Measurements from ENCODE around the gene HDC. TPM values are rescaled to one million over a fixed set of nuclear protein-coding genes. Genes with fewer than 3 reads are reported as not detected.

The HDC gene, protein sequence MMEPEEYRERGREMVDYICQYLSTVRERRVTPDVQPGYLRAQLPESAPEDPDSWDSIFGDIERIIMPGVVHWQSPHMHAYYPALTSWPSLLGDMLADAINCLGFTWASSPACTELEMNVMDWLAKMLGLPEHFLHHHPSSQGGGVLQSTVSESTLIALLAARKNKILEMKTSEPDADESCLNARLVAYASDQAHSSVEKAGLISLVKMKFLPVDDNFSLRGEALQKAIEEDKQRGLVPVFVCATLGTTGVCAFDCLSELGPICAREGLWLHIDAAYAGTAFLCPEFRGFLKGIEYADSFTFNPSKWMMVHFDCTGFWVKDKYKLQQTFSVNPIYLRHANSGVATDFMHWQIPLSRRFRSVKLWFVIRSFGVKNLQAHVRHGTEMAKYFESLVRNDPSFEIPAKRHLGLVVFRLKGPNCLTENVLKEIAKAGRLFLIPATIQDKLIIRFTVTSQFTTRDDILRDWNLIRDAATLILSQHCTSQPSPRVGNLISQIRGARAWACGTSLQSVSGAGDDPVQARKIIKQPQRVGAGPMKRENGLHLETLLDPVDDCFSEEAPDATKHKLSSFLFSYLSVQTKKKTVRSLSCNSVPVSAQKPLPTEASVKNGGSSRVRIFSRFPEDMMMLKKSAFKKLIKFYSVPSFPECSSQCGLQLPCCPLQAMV
- 0.40 TPM for total RNA-seq
- long read RNA-seq: 0 reads

GRCh38 chr15:50265620-50266019 is at the start of gene HDC:
Gene HDC, minus strand, starts transcription at chr15:50265726. Its CDS starts 103 bp downstream, at chr15:50265623.
- no peak for ATAC-seq
- DNase-seq: no peak
- intact Hi-C loops (cut with micrococcal nuclease): no loop called here

DNA sequence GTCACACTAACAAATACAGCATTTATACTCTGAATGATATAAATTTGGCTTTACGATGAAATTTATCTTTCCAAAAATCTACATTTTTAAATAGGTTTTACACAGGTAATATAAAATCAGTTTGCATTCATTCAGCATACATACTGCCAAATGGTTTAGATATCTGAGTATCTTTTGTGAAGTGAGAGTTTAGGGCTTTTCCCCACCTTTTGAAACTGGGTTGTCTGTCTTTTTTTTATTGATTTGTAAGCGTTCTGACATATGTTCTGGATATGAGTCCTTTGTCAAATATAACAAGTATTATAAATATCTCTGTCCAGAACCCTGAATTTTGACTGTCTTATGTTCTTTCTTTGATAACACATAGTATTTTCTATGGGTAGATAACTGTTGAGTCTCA is 47.1 kb upstream of the HDC start:
- ATAC-seq: no peak
- intact Hi-C loops (cut with micrococcal nuclease): no loop called here
- no peak for DNase-seq

GRCh38 chr15:50307799-50308198 is 42.3 kb upstream of the HDC start:
- intact Hi-C loops (cut with micrococcal nuclease): no loop called here
- no peak for DNase-seq
- no peak for ATAC-seq

GRCh38 chr15:50304836-50305235 is 39.3 kb upstream of the HDC start:
- no peak for ATAC-seq
- no peak for DNase-seq
- intact Hi-C loops (cut with micrococcal nuclease): no loop called here

- no peak for ATAC-seq
- DNase-seq: no peak
- intact Hi-C loops (cut with micrococcal nuclease): no loop called here
Observed at GRCh38 chr15:50302581-50302980, 37.1 kb upstream of the HDC start.

GRCh38 chr15:50298340-50298739 is 32.8 kb upstream of the HDC start:
- intact Hi-C loops (cut with micrococcal nuclease): no loop called here
- no peak for ATAC-seq
- DNase-seq: no peak

DNA sequence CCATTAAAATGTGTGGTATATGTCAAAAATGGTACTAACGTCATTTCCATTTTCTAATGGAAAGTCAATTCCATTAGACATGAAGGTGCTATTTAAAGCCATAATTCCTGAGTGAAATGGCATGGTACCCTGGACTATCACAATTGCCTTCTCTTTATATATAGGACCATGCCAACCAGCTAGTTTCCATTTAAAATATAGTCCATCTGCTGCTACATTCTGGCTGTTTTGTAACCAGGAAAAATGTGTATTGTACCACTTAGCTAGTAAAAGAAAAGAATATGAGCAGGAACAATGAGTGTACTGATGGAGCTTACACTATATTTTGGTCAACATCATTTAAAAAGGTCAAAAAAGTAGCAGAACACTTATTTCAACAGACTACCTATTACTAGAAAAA is 30.4 kb upstream of the HDC start:
- DNase-seq (no peak), ATAC-seq (no peak)
- intact Hi-C loops (cut with micrococcal nuclease): no loop called here

- ATAC-seq: no peak
- DNase-seq: no peak
- intact Hi-C loops (cut with micrococcal nuclease): no loop called here
Observed at GRCh38 chr15:50289749-50290148, 24.2 kb upstream of the HDC start.

DNA sequence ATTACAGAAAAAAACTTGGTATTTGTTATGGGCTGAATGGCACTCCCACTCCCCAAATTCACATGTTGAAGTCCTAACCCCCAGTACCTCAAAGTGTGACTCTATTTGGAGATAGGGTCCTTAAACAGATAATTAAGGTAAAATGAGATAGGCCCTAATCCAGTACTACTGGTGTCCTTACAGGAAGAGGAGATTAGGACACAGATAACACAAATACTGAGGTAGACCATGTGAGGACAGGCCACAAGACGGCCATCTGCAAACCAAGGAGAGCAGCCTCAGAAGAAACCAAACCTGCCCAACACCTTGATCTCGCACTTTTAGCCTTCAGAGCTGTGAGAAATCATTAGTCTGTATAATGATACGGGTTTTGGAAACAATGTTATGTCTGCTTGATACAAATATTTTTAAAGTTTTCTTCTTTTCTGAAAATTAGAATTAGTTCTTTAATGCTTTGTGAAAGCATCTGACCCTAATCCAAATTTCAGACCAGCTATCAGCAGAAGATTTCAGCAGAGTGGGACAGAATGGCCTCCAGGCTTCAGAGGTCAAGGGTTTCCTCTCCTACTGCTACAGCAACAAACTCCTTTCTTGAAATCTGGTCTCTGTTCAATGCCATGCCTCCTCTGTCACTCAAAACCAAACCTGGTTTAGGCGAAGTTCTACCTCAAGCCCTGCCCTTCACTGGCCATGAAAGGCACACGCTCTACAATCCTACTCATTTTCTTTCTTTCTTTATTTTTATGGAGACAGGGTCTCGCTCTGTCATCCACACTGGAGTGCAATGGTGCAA is 22.0 kb upstream of the HDC start:
- ATAC-seq (no peak), DNase-seq (no peak)
- intact Hi-C loops (cut with micrococcal nuclease): no loop called here

GRCh38 chr15:50281427-50281826 is 15.9 kb upstream of the HDC start:
- DNase-seq: no peak
- ATAC-seq: no peak
- intact Hi-C loops (cut with micrococcal nuclease): no loop called here

DNA sequence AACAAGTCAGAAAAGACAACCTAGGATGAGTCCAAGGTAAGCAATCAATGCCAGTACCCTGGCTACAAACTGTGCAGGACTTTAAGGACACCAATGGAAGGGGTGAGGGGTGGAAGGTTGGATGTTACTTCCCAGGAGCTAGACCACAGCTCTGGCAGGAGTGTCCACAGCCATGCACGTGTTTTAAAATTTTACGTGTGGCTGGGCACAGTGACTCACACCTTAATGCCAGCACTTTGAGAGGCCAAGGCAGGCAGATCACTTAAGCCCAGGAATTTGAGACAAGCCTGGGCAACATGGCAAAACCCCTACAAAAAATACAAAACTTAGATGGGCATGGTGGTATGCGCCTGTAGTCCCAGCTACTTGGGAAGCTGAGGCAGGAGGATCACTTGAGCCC is 14.7 kb upstream of the HDC start:
- no peak for ATAC-seq
- intact Hi-C loops (cut with micrococcal nuclease): no loop called here
- DNase-seq: no peak

GRCh38 chr15:50278496-50278895 is 13.0 kb upstream of the HDC start:
- DNase-seq (no peak), ATAC-seq (no peak)
- intact Hi-C loops (cut with micrococcal nuclease): no loop called here

- intact Hi-C loops (cut with micrococcal nuclease): no loop called here
Observed at GRCh38 chr15:50277370-50277769, 11.8 kb upstream of the HDC start.

DNA sequence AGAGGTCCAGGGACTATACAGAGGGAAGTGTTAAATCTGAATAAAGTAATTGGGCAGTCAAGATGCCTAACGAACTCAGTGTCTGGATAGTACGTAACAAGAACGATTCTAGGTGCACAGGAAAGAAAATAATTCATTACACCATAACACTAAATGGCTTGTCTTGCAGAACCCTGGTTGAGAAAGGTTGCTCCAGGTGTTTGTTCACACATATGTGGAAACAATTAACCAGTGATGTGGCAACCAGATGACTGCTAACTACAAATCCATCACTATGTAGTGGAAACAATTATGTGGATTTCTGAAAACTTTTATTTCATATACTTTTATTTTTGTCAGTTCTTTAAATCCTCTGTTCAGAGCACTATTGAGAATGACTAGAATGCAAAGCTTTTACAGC is 10.4 kb upstream of the HDC start:
- ATAC-seq (no peak), DNase-seq (no peak)
- intact Hi-C loops (cut with micrococcal nuclease): no loop called here

More at GRCh38 chr15:50277370-50277769, 11.8 kb upstream of the HDC start:
- ATAC-seq: no peak
- DNase-seq: no peak

- DNase-seq (no peak), ATAC-seq (no peak)
- intact Hi-C loops (cut with micrococcal nuclease): no loop called here
Observed at GRCh38 chr15:50275091-50275490, 9.6 kb upstream of the HDC start.

DNA sequence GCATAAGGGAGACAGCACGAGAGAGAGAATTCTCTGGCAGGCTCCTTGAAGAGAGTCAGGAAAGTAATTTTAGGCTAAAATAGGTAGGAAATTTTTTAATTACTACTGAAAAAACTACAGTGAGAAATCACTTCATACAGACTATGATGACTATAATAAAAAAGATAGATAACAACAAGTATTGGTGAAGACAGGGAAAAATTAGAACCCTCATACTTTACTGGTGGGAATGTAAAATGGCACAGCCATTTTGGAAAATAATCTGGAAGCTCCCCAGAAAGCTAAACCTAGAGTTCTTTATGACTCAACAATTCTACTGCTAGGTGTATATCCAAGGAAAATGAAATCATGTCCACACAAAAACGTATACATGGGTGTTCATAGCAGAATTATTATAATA is 2.1 kb upstream of the HDC start:
- DNase-seq: no peak
- ATAC-seq: no peak
- intact Hi-C loops (cut with micrococcal nuclease): no loop called here

DNA sequence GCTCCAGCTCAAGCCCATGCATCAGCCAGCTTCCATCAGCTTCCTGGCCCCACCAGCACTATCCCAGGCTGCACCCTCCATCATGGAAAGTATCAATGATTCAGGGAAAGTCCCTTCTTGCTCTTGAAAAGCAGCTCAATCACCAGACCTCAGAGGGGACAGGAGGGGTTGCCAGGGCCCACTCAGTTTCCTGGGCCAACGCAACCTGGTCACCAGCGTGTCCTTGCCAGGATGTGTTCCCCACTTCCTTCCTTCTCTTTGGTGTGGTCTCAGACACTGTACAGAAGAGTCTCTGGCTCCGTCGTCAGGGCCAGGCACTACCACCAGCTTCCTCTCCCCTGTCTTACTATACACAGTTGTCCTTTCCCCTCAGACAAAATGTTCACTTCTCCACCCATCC is 3.0 kb downstream of the HDC start:
- ATAC-seq: no peak
- DNase-seq: no peak
- intact Hi-C loops (cut with micrococcal nuclease): no loop called here

GRCh38 chr15:50261981-50262380 is 3.5 kb downstream of the HDC start:
- ATAC-seq (no peak), DNase-seq (no peak)
- intact Hi-C loops (cut with micrococcal nuclease): no loop called here

DNA sequence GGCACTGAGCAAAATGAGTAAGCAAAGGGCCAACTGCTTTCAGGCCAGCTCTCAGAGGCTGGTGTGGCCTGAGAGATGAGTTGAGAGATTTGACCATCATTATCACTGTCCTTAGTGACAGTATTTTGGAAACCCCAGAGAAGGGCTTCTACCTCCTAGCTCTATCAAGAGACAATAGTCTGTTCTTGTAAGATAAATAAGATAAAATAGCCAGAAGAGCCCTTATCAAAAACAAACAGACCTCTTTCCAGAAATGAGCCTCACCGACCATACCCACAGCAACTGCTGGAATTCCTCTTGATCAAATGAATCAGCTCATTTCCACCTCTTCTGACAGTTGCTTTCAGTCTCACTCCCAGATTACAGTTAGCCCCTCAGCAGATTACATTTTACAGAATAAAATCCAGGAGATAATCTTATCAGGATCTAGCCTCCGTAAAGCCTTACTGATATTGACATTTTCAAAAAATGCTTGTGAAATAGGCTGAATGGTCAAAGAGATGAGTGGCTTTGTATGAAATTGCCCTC is 4.5 kb downstream of the HDC start:
- DNase-seq (no peak), ATAC-seq (no peak)
- intact Hi-C loops (cut with micrococcal nuclease): no loop called here

DNA sequence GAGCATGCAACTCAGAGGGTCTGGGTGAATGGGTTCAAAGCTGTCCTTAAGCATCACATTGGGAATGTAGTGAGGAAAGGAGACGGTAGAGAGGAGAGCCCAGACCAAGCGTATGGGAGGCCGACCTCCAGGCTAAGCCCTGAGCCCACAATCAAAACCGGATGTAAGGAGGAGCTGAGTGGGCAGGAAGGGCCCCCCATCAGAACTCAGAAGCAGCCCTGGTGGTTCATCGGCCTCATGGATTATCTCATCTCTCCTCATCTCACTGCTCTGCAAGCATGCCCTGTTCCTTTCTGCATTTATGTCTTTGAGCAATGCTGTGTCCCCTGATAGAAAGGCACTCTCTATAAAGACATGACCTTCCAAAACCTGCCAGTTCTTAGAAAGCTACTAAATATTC is 6.2 kb downstream of the HDC start:
- ATAC-seq (no peak), DNase-seq (no peak)
- intact Hi-C loops (cut with micrococcal nuclease): no loop called here
